GM18502 (cell line): ENCODE data around the gene TTC19.

ENCODE experiments used
- ATAC-seq: cut with Tn5 transposase; IDR thresholded peaks from one replicate; pipeline ENCODE4 v1.9.1; 2021; ENCODE audit warnings: mild to moderate bottlenecking; ENCODE audit not compliant: unreplicated experiment, poor library complexity

TTC19 gene, protein sequence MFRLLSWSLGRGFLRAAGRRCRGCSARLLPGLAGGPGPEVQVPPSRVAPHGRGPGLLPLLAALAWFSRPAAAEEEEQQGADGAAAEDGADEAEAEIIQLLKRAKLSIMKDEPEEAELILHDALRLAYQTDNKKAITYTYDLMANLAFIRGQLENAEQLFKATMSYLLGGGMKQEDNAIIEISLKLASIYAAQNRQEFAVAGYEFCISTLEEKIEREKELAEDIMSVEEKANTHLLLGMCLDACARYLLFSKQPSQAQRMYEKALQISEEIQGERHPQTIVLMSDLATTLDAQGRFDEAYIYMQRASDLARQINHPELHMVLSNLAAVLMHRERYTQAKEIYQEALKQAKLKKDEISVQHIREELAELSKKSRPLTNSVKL

GRCh38 chr17:15999141-15999973, at the start of gene TTC19, which contains the start of gene ZSWIM7:
TSS of gene TTC19 (plus strand) at chr17:15999824. CDS start at chr17:15999849, 25 bp downstream.
TSS of gene ZSWIM7 (minus strand) at chr17:15999704. CDS start at chr17:15999594, 110 bp downstream.
- peak; percentile 97 for ATAC-seq

- ATAC-seq, result no peak
Measured at GRCh38 chr17:15951368-15952047, 48.1 kb upstream of the TTC19 start.

GRCh38 chr17:15952048-15952532, 47.5 kb upstream of the TTC19 start:
- no peak for ATAC-seq

DNA sequence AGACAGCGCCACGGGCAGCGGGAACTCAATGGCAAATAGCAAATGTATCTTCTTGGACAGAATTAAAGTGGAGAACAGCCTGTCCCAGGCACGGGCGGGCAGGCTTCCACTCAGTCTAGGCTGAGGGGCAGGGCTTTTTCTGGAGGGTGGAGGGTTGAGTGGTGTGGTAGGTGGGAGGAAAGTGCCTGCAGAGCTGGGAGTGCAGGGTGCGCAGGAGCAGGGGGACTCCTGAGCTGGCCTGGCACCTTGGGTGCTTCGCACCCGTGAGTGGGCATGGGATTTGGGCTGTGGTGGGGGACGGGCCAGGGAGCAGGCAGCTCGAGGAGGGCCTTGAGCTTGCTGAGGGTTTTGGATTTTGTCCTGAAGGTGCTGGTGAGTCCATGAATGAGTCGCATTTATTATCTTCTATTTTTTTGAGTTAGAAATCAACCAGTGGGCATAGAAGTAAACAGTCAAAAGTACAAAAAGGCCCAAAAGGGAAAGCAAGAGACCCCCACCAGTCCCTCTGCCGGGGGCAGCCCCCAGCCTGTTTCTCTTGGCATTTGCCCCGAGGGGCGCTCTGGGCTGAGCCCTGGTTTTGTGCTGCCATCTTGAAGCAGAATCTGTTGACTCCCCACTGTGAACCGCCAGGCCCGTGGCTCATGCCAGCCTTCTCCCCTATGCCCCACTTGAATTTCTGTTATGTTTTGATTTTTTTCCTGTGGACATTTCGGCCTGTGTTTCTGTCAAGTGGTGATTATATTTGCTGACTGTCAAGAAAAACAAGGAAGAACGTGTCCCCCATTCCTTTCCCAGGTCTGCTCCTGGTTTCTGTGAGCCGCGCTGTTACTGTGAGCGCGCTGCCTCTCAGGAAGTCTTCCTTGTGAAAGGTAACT, 46.5 kb upstream of the TTC19 start:
- no peak for ATAC-seq

GRCh38 chr17:15954222-15954621, 45.4 kb upstream of the TTC19 start:
- no peak for ATAC-seq

DNA sequence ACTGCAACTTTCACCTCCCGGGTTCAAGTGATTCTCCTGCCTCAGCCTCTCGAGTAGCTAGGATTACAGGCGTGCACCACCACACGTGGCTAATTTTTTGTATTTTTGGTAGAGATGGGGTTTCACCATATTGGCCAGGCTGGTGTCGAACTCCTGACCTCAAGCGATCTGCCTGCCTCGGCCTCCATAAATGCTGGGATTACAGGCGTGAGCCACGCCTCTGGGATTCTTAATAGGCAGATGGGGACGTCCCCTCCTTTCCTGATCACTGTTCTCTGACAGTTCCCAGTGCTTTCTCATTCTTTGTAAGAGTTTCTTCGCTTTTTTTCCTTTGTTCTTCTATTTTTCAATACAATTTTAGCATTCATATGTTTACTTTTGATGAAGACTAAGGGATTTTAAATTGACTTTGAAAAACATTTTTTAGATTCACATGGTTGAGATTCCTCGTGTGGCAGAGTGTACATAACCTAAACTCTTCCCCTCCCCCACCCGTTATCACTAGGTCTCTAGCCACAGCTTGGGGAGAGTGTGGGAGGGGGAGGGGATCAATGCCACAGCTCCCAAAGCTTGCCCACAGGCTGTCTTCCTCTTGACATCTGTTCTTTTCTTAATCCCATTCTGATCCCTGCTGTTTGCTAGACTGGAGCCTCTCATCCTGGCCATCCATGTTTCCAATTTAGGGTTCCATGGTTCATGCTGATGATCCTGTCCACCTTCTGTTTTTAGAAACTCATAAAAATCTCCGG, 43.7 kb upstream of the TTC19 start:
- no peak for ATAC-seq

DNA sequence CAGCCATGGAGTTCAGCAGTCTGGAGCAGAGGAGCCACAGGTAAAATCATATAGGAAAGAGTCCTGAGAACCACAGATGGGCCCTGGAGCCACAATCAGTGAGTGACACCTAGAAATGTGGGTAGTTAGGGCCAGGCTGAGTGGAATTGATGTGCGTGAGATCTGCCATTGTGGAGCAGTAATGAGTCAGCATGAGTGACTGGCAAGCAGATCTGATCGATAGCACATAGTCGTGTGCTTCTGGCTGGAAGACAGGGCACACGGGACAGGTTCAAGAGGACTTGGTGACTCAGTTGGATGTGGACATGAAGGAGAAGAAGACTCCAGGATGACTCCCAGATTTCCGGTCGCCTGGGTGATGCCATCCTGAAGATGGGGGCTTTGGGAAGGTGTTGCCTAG, 42.4 kb upstream of the TTC19 start:
- no peak for ATAC-seq

DNA sequence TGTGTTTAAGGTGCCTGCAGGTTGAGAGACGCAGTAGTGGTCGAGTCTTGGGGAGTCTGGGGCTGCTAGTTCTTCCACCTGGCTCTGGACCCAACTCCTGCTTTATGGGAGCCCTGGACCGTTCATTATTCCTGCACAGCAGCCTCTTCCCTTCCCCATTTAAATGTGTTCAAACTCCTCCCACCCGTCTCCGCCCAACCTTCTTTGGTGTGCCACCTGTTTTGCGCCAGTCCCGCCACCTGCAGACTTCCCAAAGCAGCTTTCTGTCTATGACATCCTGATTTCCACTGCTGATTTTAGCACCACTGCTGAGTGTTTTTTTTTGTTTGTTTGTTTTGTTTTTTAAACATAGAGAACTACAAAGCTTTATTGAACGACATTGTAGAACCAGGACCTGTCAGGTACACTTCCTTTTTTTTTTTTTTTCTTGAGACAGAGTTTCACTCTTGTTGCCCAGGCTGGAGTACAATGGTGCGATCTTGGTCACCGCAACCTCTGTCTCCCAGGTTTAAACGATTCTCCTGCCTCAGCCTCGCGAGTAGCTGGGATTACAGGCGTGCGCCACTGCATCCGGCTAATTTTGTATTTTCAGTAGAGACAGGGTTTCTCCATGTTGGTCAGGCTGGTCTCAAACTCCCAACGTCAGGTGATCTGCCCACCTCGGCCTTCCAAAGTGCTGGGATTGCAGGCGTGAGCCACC, 41.9 kb upstream of the TTC19 start:
- ATAC-seq, result no peak

GRCh38 chr17:15958484-15958854, 41.2 kb upstream of the TTC19 start:
- ATAC-seq, result no peak

DNA sequence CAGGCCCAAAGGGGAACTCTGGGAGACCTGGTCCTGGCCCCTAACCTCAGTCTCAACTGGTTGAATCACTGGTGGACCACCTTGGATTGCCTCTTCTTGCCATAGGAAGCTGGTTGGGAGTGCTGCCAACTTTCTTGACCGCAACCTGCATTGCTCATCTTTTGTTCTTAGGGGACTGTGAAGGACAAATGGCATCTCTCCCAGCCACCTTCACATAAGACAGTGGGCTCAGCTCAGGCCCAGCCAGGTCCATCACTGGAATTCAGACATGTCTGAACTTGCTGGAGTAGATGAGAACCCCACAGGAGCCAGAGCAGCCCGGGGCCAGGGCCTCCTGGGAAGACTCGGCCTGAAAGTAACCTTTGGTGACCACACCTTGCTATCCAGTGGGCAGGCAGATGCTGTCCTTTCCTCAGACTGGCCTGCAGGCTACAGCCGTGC, 35.9 kb upstream of the TTC19 start:
- no peak for ATAC-seq

DNA sequence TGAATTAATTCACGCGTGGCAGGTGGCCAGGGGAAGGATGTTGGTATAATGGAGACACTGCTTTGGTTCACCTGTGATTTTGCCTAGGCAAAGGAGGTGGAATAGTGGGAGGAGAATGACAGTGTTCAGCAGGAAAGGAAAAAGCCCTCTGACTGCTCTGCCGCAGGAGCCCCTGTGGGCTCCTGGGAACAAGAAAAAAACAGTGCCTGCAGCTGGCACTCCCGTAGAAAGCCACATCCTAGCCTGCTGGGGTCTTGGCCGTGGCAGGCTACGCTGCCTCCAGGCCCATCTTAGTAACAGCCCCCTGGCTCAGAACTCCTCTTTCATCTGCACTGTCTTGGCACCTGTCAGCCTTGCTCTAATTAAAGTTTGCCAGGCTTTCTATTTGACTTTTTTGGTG, 34.1 kb upstream of the TTC19 start:
- no peak for ATAC-seq

DNA sequence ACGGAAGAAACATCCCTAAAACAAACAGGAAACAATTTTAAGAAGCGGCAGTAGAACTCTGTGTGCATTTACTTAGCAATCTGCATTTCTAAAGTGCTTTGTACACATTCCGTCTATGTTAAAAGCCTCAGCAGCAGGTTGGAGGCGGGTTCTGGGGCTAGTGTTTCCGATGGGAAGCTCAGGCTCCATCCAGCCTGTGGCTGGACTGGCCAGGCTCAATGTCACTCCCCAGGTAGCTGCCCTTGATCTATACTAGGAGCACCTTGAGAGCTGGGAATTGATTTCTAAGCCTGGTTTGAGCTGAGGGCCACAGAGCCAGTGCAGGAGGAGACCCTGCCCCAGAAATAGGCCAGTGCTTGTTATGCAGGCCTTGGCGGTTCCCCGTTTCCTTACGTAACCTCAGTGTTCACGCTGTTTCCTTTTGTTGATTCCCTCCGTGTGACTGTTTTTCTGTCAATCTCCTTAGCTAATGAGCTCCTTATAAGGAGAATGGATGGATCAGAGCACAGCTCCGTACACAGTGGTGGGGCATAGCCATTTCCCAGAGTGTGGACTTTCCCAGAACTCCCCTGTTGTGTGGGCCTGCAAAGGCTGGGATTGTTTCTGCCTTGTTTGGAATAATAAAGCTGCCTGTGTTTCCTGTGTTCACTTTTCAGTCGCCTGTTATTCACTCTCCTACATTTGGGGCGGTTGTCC, 33.3 kb upstream of the TTC19 start:
- ATAC-seq, result no peak

DNA sequence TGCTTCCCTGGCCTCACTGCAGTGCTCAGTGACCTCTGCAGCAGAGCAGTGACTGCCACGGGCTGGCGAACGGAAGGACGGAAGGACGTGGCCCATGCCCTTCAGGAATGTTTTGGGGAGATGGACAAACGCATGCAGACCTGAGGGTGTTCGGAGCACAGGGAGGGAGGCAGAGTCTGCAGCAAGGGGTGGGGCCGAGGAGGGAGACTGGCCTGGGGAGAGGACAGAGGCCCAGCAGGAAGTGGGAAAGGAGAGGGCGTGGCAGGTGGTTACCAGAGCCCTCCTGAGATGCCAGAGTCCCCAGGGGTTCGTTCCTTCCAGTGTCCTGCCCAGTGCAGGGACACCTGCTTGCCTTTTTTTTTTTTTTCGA, 32.8 kb upstream of the TTC19 start:
- no peak for ATAC-seq

DNA sequence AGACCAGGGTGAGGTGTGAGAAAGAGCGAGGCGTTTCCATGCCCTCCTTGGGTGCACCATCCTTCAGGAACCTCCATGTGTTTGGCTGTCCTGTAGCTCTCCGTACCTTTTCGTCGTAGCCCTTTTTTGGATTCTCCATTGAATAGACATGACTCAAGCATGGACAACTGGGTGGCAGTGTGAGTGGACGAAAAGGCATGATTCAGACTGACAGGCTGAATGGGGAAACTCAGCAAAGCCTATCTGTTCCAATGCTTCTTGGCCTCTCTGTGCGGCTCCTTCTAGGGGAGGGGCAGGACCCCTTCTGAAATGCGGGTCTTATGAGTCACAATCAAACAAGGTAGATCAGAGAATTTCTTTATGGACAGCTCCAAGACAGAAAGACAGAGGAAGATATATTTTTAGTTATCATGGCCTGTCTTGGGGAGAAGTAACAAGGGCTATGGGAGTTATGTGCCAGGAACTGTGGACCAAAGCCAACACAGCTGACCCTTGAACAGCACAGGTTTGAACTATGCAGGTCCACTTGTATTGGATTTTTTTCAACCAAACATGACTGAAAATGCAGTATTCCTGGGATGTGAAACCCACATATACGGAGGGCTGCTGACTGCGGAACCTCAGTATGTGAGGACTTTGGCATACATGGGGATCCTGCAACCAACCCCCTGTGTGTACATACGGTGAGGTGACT, 31.8 kb upstream of the TTC19 start:
- ATAC-seq, result no peak

- no peak for ATAC-seq
Measured at GRCh38 chr17:15969463-15969862, 30.2 kb upstream of the TTC19 start.

DNA sequence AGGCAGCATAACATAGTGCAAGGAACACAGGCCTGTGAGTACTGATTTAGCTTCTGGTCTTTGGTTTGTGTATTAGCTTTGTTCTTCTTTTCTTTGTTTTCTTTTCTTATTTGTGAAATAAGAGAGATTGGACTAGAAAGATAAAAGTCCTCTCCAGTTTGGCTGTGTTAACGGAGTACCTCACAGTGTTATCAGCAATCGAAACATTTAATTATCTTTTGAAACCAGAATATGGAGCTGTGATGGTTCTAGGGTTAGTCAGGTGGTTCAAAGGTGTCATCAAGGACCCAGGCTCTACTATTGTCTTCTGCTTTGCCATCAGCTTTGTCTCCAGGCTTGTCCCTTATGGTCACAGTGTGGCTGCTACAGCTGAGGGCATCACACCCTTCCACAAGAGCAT, 29.1 kb upstream of the TTC19 start:
- no peak for ATAC-seq

GRCh38 chr17:15971098-15971678, 28.4 kb upstream of the TTC19 start:
- ATAC-seq, result no peak
